Endothelial cell of umbilical vein (primary cell): Measurements from ENCODE around the gene CCDC85C. TPM values are rescaled to one million over a fixed set of nuclear protein-coding genes. Genes with fewer than 3 reads are reported as not detected.

ENCODE experiments used
- BruUV-seq: library from RNA; stranded (reverse); fragments of 400-500 nt; replicated peaks from 2 replicates; lab custom pipeline; 2021; lab: Mats Ljungman, UMichigan
- CTCF ChIA-PET: fragments of 300-600, 350-600 bp; sonication (Branson Sonifier 250); formaldehyde crosslinking; loops from one replicate; lab custom pipeline; 2021; ENCODE audit warnings: antibody characterized with exemption, inconsistent platforms; lab: Charles Lee
- POLR2A ChIA-PET: fragments of 300-600, 350-600 bp; sonication (Branson Sonifier 250); formaldehyde crosslinking; loops from one replicate; lab custom pipeline; 2021; ENCODE audit warnings: antibody characterized with exemption, inconsistent platforms; lab: Charles Lee
- DNase-seq: peaks from one replicate; pipeline ENCODE4 v3.0.0-alpha.2; 2011; ENCODE audit warnings: low read depth, low spot score
- FAIRE-seq: peaks from 2 replicates; lab custom pipeline; 2011; peaks lifted over from hg19 to GRCh38; lab: Jason Lieb, UNC
- H2AFZ ChIP-seq: 2 replicates; pipeline ENCODE4 v1.6.0; 2012; ENCODE audit warnings: low read depth, low read length, control low read depth, inconsistent platforms
- H3K27ac ChIP-seq: 2 replicates; pipeline ENCODE4 v1.5.1; 2011; ENCODE audit warnings: low read depth, mild to moderate bottlenecking, control low read depth, low read length, moderate library complexity; ENCODE audit not compliant: insufficient read depth
- H3K27me3 ChIP-seq, 2 experiments: 2 replicates each; pipeline versions ENCODE4 v1.6.0 to v1.6.1; 2011; ENCODE audit warnings: low read length in 2 of 2, mixed read lengths in 1 of 2; ENCODE audit not compliant: control insufficient read depth in 2 of 2, insufficient read depth in 2 of 2
- H3K36me3 ChIP-seq, 2 experiments: 2 replicates in 1 of 2; 3 replicates in 1 of 2; pipeline ENCODE4 v1.5.1; 2011; ENCODE audit warnings: low read length in 2 of 2, mild to moderate bottlenecking in 1 of 2, moderate library complexity in 1 of 2; ENCODE audit not compliant: control insufficient read depth in 2 of 2, insufficient read depth in 2 of 2; ENCODE audit errors: extremely low read depth in 1 of 2
- H3K4me1 ChIP-seq: 3 replicates; pipeline ENCODE4 v1.5.1; 2011; ENCODE audit warnings: mild to moderate bottlenecking, low read length; ENCODE audit not compliant: control insufficient read depth, insufficient read depth; ENCODE audit errors: extremely low read depth
- H3K4me2 ChIP-seq: 2 replicates; pipeline ENCODE4 v1.6.1; 2011; ENCODE audit warnings: low read length, control low read depth, mixed read lengths; ENCODE audit not compliant: insufficient read depth
- H3K4me3 ChIP-seq, 3 experiments: fragments of 200-600 bp in 1 of 3; sonication (generic), shearing (Covaris generic) in 1 of 3; replicated peaks in 1 of 3; 2 replicates each; pipeline ENCODE4 v1.5.1; 2011 to 2016; ENCODE audit warnings: control low read depth in 3 of 3, low read length in 3 of 3, mild to moderate bottlenecking in 2 of 3, inconsistent platforms in 1 of 3, low read depth in 1 of 3, moderate library complexity in 1 of 3; ENCODE audit not compliant: insufficient read depth in 1 of 3
- H3K79me2 ChIP-seq: 2 replicates; pipeline ENCODE4 v1.6.0; 2012; ENCODE audit warnings: low read length, inconsistent platforms; ENCODE audit not compliant: control insufficient read depth, insufficient read depth
- H3K9ac ChIP-seq: replicated peaks from 2 replicates; pipeline ENCODE3; 2011; ENCODE audit warnings: low read length, control low read depth; ENCODE audit not compliant: insufficient read depth; ENCODE audit errors: extremely low read depth
- H3K9me1 ChIP-seq: replicated peaks from 3 replicates; pipeline ENCODE4 v1.6.0; 2011; ENCODE audit warnings: mild to moderate bottlenecking, low read length; ENCODE audit not compliant: control insufficient read depth, insufficient read depth; ENCODE audit errors: extremely low read depth
- H3K9me3 ChIP-seq: replicated peaks from 2 replicates; pipeline ENCODE4 v1.5.1; 2012; ENCODE audit warnings: low read length, inconsistent platforms; ENCODE audit not compliant: control insufficient read depth, insufficient read depth
- H4K20me1 ChIP-seq: replicated peaks from 2 replicates; pipeline ENCODE3; 2011; ENCODE audit warnings: mild to moderate bottlenecking, low read length; ENCODE audit not compliant: control insufficient read depth, insufficient read depth; ENCODE audit errors: extremely low read depth
- EZH2 ChIP-seq: IDR thresholded peaks from 2 replicates; pipeline ENCODE4 v1.6.1; 2012; ENCODE audit warnings: borderline replicate concordance, low read depth, mild to moderate bottlenecking, moderate library complexity, low read length, inconsistent platforms; ENCODE audit not compliant: severe bottlenecking
- FOS ChIP-seq: IDR thresholded peaks from 2 replicates; pipeline ENCODE4 v1.6.1; 2011; ENCODE audit warnings: mild to moderate bottlenecking, low read length, moderate library complexity, borderline replicate concordance; ENCODE audit not compliant: insufficient read depth
- GATA2 ChIP-seq: IDR thresholded peaks from 2 replicates; pipeline ENCODE4 v1.7.0; 2011; ENCODE audit warnings: low read depth, mild to moderate bottlenecking, moderate library complexity, mixed read lengths, low read length; ENCODE audit not compliant: insufficient read length, insufficient read depth
- MYC ChIP-seq: IDR thresholded peaks from one replicate; pipeline ENCODE4 v1.6.1; 2011; ENCODE audit warnings: mild to moderate bottlenecking, low read depth, low read length
- POLR2A ChIP-seq: IDR thresholded peaks from 2 replicates; pipeline ENCODE4 v1.6.1; 2012; ENCODE audit warnings: low read depth, mild to moderate bottlenecking, control low read depth, low read length
- POLR2AphosphoS5 ChIP-seq: IDR thresholded peaks from 2 replicates; pipeline ENCODE4 v1.6.1; 2012; ENCODE audit warnings: low read depth, mild to moderate bottlenecking, control low read depth, low read length, moderate library complexity; ENCODE audit not compliant: insufficient read depth
- dilution Hi-C: fragments of 300-500 bp; cut with MboI; formaldehyde crosslinking; loops from one replicate; pipeline ENCODE4 v1.15.0; 2019; ENCODE audit warnings: low sequenced_read_pairs; ENCODE audit not compliant: extremely low pct_ligation_motif_present
- intact Hi-C: fragments of 100-400 bp; cut with micrococcal nuclease; formaldehyde crosslinking; loops from one replicate; pipeline ENCODE4 v1.10.0; 2022
- polyA plus RNA-seq, 4 experiments: library from polyadenylated mRNA; depleted of rRNA in 3 of 4; stranded (reverse) in 3 of 4; unstranded in 1 of 4; fragments of >200 nt; gene quantifications; 2 replicates each; pipeline versions ENCODE4 v1.2.1 to v1.2.3, GENCODE V29; 2011 to 2012; ENCODE audit warnings: missing spikeins in 1 of 4
- total RNA-seq: library from RNA; stranded (reverse); gene quantifications from 2 replicates; pipeline ENCODE4 v1.2.3, GENCODE V29; 2021
- TF ChIP-seq, protein P1 (sequence below), 2 donors: IDR thresholded peaks; 1 replicate in 1 of 2; 2 replicates in 1 of 2; pipeline ENCODE4 v1.5.1; 2011; ENCODE audit warnings: low read length in 2 of 2, mild to moderate bottlenecking in 2 of 2, moderate library complexity in 2 of 2, control low read depth in 1 of 2, inconsistent platforms in 1 of 2, low read depth in 1 of 2; ENCODE audit not compliant: insufficient read depth in 1 of 2; ENCODE audit errors: extremely low read depth in 1 of 2
- TF ChIP-seq, protein P2 (sequence below): IDR thresholded peaks from 2 replicates; pipeline ENCODE4 v1.6.1; 2011; ENCODE audit not compliant: insufficient read depth, insufficient read length

Gene CCDC85C
- total and polyA plus RNA-seq, 2 donors (not counting 3 experiments of a cell fraction or from before 2014, with no cell fraction given): 7.5 to 17.8 TPM

DNA sequence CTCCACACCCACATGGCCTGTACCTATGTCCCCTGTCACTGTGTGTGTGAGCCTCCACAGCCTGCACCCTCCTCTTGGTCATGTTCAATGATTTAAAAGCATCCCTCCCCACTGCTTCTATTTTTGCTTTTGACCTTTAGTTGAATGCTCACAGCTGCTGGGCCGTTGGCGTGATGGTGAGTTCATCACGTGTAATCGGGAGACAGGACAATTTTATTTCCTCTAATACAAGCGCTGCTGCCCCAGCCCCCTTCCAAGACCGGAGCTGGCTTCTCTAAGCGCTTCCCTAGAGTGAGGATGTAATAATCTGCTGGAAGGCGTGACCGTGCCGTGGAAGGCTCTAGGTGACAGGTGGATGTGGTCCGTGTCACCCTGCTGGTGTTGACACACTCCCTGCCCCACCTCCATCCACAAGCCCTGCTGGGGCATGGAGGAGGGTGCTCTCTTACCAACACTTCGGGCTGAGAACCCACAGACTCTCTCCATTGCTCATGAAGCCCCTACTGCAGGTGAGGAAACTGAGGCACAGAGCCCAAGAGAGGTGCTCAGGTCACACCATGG lies 25.4 kb downstream of the CCDC85C start:
- H3K9me1 ChIP-seq: no peaks in the 10 kb centered on the region

More for the DNA sequence above, 25.4 kb downstream of the CCDC85C start:
- H3K27ac ChIP-seq: no peak overlapping the region
- no peak overlapping the region for H3K4me2 ChIP-seq
- no peak for TF ChIP-seq FOS
- TF ChIP-seq POLR2A: no peak
- TF ChIP-seq POLR2AphosphoS5: no peak
- TF ChIP-seq, protein P1, sequence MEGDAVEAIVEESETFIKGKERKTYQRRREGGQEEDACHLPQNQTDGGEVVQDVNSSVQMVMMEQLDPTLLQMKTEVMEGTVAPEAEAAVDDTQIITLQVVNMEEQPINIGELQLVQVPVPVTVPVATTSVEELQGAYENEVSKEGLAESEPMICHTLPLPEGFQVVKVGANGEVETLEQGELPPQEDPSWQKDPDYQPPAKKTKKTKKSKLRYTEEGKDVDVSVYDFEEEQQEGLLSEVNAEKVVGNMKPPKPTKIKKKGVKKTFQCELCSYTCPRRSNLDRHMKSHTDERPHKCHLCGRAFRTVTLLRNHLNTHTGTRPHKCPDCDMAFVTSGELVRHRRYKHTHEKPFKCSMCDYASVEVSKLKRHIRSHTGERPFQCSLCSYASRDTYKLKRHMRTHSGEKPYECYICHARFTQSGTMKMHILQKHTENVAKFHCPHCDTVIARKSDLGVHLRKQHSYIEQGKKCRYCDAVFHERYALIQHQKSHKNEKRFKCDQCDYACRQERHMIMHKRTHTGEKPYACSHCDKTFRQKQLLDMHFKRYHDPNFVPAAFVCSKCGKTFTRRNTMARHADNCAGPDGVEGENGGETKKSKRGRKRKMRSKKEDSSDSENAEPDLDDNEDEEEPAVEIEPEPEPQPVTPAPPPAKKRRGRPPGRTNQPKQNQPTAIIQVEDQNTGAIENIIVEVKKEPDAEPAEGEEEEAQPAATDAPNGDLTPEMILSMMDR (IDR thresholded peaks at IDR 0.05; ENCODE audit: extremely low read depth in 1 of 2, insufficient read depth in 1 of 2, low read depth in 1 of 2, low read length in 2 of 2): no peak
- no peak for TF ChIP-seq MYC
- no peak for TF ChIP-seq EZH2
- TF ChIP-seq GATA2: no peak
- TF ChIP-seq, protein P2, sequence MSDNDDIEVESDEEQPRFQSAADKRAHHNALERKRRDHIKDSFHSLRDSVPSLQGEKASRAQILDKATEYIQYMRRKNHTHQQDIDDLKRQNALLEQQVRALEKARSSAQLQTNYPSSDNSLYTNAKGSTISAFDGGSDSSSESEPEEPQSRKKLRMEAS: no peak
- no peak overlapping the region for H2AFZ ChIP-seq
- BruUV-seq: no TSS peak
- no peaks in the 10 kb centered on the region for H3K27me3 ChIP-seq
- no peaks in the 10 kb centered on the region for H3K36me3 ChIP-seq
- no peaks in the 10 kb centered on the region for H3K79me2 ChIP-seq
- dilution Hi-C loops: no loop called here
- FAIRE-seq (no peak), DNase-seq (no peak)
- no peak overlapping the region for H3K4me3 ChIP-seq
- no peak overlapping the region for H3K9ac ChIP-seq
- peaks cover 4% of the 10 kb centered on the region for H3K4me1 ChIP-seq
- ChIA-PET CTCF (no interaction called here), POLR2A (no interaction called here)
- intact Hi-C loops: no loop called here
- H4K20me1 ChIP-seq: no peaks in the 10 kb centered on the region
- no peaks in the 10 kb centered on the region for H3K9me3 ChIP-seq
